GM21367 (cell line): ENCODE measurements around the gene CCDC88B.

Experiments used
- ATAC-seq: cut with Tn5 transposase; IDR thresholded peaks from one replicate; pipeline ENCODE4 v1.9.1; 2021; ENCODE audit not compliant: unreplicated experiment

Gene CCDC88B

DNA sequence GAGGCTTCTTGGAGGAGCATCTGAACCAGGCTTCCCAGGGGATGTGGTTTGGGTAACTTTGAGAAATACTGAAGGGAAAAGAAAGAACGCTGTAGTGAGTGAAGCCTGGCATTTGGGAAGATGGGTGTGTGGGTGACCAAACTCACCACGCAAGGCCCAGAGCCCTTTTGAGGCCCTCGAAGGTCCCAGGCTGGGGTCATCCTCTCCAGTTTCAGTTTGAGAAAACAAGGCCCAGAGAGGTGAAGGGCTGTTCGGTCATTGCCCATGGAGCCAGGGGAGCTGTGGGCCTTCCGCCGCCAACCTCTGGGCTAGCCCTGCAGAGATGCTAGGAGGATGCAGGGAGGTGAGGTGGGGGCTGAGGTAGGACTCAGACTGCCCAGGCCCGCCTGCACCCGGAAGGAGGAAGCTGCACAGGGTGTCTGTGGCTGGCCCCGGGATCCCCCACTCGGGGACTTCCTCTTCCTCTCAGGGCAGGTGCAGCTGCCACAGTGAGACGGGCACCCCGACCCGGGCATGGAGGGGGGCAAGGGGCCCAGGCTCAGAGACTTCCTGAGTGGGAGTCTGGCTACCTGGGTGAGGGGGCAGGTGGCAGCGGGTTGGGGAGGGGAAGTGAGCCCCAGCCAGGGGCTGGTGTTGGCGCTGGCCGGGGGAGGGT, at the start of gene CCDC88B:
Gene CCDC88B, plus strand, starts transcription at position 451 of the 655 bp plus-strand sequence. Its CDS starts 63 bp downstream, at position 514.
- peak; percentile 42 for ATAC-seq

GRCh38 chr11:64290352-64291261, 49.4 kb upstream of the CCDC88B start:
- no peak for ATAC-seq

- ATAC-seq = no peak
Measured at GRCh38 chr11:64291262-64291751, 48.7 kb upstream of the CCDC88B start, which contains the start of gene KCNK4. Gene KCNK4 (plus strand): TSS chr11:64291302. CDS start chr11:64293019, 1,717 bp downstream.

GRCh38 chr11:64291752-64292459, 48.1 kb upstream of the CCDC88B start:
- no peak for ATAC-seq

DNA sequence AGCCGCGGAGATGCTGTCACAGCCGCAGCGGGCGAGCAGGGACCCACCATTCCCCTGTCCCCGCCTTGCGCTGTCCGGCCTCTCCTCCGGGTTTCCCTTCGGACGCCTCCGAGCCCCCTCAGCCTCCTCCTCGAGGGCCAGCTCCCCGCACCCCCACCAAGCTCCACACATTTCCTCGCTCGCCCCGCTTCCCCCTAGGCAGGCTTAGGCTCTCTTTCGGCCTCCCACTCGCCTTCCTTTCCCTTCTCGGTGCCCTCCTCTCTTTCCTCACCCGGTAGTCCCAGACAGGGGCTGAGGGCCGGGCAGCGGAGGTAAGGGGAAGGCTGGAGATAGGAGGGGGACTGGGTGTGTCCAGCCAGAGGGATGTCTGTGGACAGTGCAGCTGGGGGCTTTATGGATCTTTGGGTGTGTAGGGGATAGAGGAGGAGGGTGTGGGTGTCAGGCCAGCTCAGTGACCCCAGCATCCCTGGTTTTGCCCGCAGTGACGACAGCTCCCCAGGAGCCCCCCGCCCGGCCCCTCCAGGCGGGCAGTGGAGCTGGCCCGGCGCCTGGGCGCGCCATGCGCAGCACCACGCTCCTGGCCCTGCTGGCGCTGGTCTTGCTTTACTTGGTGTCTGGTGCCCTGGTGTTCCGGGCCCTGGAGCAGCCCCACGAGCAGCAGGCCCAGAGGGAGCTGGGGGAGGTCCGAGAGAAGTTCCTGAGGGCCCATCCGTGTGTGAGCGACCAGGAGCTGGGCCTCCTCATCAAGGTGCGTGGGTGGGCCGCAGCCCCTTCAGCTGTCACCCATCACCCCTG, 47.3 kb upstream of the CCDC88B start:
- ATAC-seq = no peak

DNA sequence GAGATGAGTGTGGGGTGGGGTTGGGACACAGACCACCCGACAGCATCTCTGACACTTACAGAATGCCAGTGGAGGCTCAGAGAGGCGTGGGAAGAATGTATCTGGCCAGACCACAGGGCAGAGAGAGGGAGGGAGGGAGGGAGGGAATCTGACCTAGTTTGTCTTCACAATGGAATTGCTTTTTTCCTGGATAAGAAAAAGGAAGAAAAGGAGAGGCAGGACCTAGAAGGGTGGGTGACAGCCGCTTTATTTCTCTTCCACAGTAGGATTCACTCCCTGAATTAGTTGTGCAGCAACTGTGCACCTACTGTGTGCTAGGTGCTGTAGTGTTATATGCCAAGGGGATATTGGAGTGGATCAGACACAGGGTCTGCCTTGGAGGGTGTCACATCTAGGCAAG, 45.2 kb upstream of the CCDC88B start:
- no peak for ATAC-seq

- ATAC-seq = no peak
Measured at GRCh38 chr11:64295760-64296159, 44.2 kb upstream of the CCDC88B start.

- no peak for ATAC-seq
Measured at GRCh38 chr11:64296236-64296635, 43.8 kb upstream of the CCDC88B start.

GRCh38 chr11:64296830-64297698, 42.9 kb upstream of the CCDC88B start:
- ATAC-seq = no peak

GRCh38 chr11:64297699-64298358, 42.2 kb upstream of the CCDC88B start:
- ATAC-seq = no peak

DNA sequence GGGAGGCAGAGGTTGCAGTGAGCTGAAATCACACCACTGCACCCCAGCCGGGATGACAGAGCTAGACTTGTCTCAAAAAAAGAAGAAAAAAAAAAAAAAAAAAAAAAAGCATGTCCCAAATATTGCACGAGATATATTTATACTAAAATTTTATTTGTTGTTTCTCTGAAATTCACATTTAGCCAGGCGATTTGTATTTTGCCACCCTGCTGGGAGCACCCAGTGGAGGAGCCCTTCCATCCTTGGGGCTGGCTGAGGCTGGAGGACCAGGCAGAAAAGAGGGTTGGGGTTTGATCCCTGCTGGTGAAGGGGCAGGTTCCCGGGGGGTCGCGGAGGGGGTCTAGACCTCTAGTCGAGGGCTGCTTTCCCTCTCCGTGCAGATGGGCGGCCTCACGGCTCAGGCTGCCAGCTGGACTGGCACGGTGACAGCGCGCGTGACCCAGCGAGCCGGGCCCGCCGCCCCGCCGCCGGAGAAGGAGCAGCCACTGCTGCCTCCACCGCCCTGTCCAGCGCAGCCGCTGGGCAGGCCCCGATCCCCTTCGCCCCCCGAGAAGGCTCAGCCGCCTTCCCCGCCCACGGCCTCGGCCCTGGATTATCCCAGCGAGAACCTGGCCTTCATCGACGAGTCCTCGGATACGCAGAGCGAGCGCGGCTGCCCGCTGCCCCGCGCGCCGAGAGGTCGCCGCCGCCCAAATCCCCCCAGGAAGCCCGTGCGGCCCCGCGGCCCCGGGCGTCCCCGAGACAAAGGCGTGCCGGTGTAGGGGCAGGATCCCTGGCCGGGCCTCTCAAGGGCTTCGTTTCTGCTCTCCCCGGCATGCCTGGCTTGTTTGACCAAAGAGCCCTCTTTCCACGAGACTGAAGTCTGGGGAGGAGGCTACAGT, 40.8 kb upstream of the CCDC88B start:
- no peak for ATAC-seq

- no peak for ATAC-seq
Measured at GRCh38 chr11:64299847-64300648, 40.0 kb upstream of the CCDC88B start, which contains the start of gene CATSPERZ. Gene CATSPERZ (plus strand): TSS chr11:64300358. CDS start chr11:64300411, 53 bp downstream.

- ATAC-seq = no peak
Measured at GRCh38 chr11:64303109-64304031, 36.6 kb upstream of the CCDC88B start.

DNA sequence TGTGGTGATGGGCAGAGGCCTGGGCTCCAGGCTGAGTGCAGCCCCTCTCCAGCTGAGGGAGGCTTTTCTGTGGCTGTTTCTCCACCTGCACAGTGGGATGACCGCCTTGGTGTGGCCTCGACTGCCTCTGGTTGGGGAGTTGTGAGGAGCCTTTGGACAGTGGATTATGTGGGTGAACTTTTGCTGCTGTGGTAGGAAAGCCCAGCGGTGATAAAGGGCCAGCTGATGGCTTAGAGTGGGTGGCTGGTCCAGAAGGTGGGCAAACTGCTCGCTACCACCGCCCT, 36.0 kb upstream of the CCDC88B start:
- no peak for ATAC-seq

GRCh38 chr11:64304316-64305072, 35.5 kb upstream of the CCDC88B start:
- ATAC-seq = peak; percentile 22
